Activated CD4-positive, alpha-beta memory T cell treated with anti-CD3 and anti-CD28 coated beads, Interleukin-2, amount 10 ng/mL, durations not matched to agents 7 days and 5 days (primary cell): ENCODE results near the gene CLECL1. TPM values are rescaled to one million over a fixed set of nuclear protein-coding genes. Genes with fewer than 3 reads are reported as not detected.
"Not testable (repeated sequence)": the region's sequence is repeated elsewhere in the genome, so short reads cannot be mapped to it uniquely, and the experiment has no call there.

ENCODE experiments used
- CTCF ChIA-PET: fragments of 350-600 bp; sonication (Branson Sonifier 250); formaldehyde crosslinking; loops from one replicate; lab custom pipeline; 2021; ENCODE audit warnings: antibody characterized with exemption, inconsistent platforms; lab: Charles Lee
- POLR2A ChIA-PET: fragments of 350-600 bp; sonication (Branson Sonifier 250); formaldehyde crosslinking; loops from one replicate; lab custom pipeline; 2021; ENCODE audit warnings: antibody characterized with exemption; lab: Charles Lee
- DNase-seq: peaks from one replicate; pipeline ENCODE4 v3.0.0-alpha.2; 2020
- H3K27ac Mint-ChIP-seq: one replicate; pipeline ENCODE4 v1.8.0; 2021; ENCODE audit warnings: mild to moderate bottlenecking, mixed read lengths
- H3K27me3 Mint-ChIP-seq: one replicate; pipeline ENCODE4 v1.8.0; 2021; ENCODE audit warnings: mixed read lengths
- H3K36me3 Mint-ChIP-seq: one replicate; pipeline ENCODE4 v1.8.0; 2021; ENCODE audit warnings: low read depth, mixed read lengths
- H3K4me1 Mint-ChIP-seq: one replicate; pipeline ENCODE4 v1.8.0; 2021; ENCODE audit warnings: mixed read lengths
- H3K4me3 Mint-ChIP-seq: one replicate; pipeline ENCODE4 v1.8.0; 2021; ENCODE audit warnings: mild to moderate bottlenecking, mixed read lengths
- H3K9me3 Mint-ChIP-seq: one replicate; pipeline ENCODE4 v1.8.0; 2021; ENCODE audit warnings: mixed read lengths
- total RNA-seq, 2 experiments: library from RNA; stranded (reverse); gene quantifications; one replicate each; pipeline ENCODE4 v1.2.3, GENCODE V29; 2021

Gene CLECL1
- total RNA-seq, 2 experiments from 2014 or later = 13.5 to 15.4 TPM

DNA sequence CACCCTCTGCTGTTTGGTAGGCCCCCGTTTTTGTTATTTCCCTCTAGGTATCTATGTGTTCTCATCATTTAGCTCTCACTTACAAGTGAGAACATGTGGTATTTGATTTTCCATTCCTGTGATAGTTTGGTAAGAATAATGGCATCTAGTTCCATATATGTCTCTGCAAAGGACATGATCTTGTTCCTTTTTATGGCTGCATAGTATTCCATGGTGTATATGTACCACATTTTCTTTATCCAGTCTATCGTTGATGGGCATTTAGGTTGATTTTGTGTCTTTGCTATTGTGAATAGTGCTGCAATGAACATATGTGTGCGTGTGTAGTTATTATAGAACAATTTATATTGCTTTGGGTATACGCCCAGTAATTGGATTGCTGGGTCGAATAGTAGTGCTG, 28.3 kb downstream of the CLECL1 start:
- H3K27me3 Mint-ChIP-seq, CTCF ChIA-PET, H3K4me3 Mint-ChIP-seq, H3K27ac Mint-ChIP-seq, DNase-seq: not testable (repeated sequence)
- POLR2A ChIA-PET = interaction anchor here (0.6 to 2.0 kb wide), 3 partner anchors 33 to 57 kb away, joined by 3 to 8 read pairs (median 4); no protein-coding TSS in a partner anchor
- H3K36me3 Mint-ChIP-seq = peaks cover 37% of the 10 kb centered on the region
- H3K9me3 Mint-ChIP-seq = peaks cover 16% of the 10 kb centered on the region
- peaks cover 75% of the 10 kb centered on the region for H3K4me1 Mint-ChIP-seq

DNA sequence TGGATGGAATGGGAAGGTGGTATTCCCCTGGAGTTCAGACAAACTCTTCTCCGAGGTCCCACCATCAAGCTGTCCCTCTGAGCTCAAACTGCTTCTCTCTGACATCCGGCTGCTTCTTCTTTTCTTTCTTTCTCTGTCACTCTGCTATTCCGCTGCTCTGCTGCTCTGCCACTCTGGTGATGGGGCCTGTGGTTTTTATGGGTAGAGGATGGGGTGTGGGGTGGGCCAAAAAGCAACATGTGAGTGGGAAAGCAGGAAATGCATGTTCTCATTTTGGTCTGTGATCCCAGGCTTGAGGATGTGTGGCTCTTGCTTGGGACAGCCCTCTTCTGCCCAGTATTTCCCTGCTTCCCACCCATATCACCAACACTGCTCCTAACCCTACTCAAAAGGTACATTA, 30.6 kb downstream of the CLECL1 start:
- Mint-ChIP-seq H3K27ac (peak overlapping the region; percentile 85), H3K4me1 (peaks cover 72% of the 10 kb centered on the region), H3K36me3 (peaks cover 51% of the 10 kb centered on the region), H3K27me3 (no peaks in the 10 kb centered on the region), H3K4me3 (peak overlapping the region; percentile 43), H3K9me3 (peaks cover 16% of the 10 kb centered on the region)
- DNase-seq = peak; percentile 75
- ChIA-PET POLR2A (interaction anchor here (0.7 to 3.5 kb wide), 12 partner anchors 11 to 70 kb away, joined by 3 to 21 read pairs (median 6); no protein-coding TSS in a partner anchor), CTCF (interaction anchor here (1.0 to 1.7 kb wide), 4 partner anchors 41 to 371 kb away, joined by 4 to 6 read pairs (median 4); no protein-coding TSS in a partner anchor)

DNA sequence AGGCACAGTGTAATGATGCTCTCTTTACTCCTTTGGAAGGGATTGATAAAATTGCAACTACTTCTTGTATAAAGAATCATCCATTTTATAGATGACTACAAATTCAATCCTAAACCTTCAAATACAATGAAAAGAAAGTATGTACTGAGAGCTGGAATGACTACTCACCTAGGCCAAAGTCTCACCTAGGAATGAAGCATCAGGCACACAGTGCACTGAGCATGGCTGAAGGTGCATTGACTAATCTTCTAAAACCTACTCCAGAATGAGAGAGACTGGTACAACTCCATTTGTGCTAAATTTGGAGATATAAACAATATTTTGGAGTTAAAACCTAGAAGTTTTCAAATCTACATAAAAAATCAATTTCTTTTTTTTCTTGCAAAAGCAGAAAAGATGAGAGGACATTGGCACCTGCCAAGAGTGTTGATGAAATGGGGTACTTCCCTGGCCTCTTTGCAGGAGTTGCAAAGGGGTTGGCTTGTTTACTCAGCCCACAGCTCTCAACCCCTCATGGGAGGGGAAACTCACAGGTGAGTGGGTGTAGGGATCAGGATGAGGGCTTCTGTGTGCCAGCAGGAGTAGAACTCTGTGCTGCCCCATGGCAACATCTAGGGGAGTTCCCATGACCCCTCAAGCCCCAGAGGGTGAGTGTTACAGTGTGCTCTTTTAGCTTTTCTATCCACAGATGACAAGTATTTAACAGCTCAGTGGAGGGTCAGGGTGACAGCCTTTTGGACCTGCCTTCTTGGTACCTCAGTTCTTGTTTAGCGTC, 31.3 kb downstream of the CLECL1 start:
- POLR2A ChIA-PET = interaction anchor here (0.7 to 3.5 kb wide), 14 partner anchors 9 to 69 kb away, joined by 3 to 21 read pairs (median 6); no protein-coding TSS in a partner anchor
- peak; percentile 36 for DNase-seq
- Mint-ChIP-seq H3K27ac (peak overlapping the region; percentile 85), H3K27me3 (no peaks in the 10 kb centered on the region), H3K4me1 (peaks cover 73% of the 10 kb centered on the region), H3K9me3 (peaks cover 16% of the 10 kb centered on the region), H3K36me3 (peaks cover 54% of the 10 kb centered on the region), H3K4me3 (peak overlapping the region; percentile 43)
- CTCF ChIA-PET = interaction anchor here (1.0 to 1.4 kb wide), 3 partner anchors 41 to 370 kb away, joined by 4 to 5 read pairs (median 4); no protein-coding TSS in a partner anchor

DNA sequence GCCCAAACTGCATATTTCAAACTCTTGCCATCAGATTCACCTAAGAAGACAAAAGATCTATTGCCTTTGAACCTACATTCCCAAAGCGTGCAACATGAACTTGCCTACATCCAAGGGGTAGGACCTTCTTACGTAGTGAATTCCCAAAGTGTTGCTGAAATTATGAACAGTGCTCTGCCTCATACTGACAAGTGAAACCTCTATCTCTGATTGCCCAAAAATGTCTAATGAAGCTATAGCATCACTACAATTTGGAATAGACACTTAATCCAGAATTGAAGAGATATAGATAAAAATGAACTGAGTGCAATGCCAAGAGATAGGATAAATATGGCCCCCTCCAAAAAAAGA, 32.3 kb downstream of the CLECL1 start:
- H3K4me3 Mint-ChIP-seq = no peak overlapping the region
- peaks cover 55% of the 10 kb centered on the region for H3K36me3 Mint-ChIP-seq
- peak overlapping the region; percentile 85 for H3K27ac Mint-ChIP-seq
- H3K9me3 Mint-ChIP-seq = peaks cover 11% of the 10 kb centered on the region
- H3K4me1 Mint-ChIP-seq = peaks cover 73% of the 10 kb centered on the region
- H3K27me3 Mint-ChIP-seq = no peaks in the 10 kb centered on the region
- no peak for DNase-seq
- ChIA-PET CTCF (interaction anchor here (0.6 to 2.4 kb wide), 5 partner anchors 7 to 493 kb away, joined by 3 to 16 read pairs (median 6); no protein-coding TSS in a partner anchor), POLR2A (interaction anchor here (0.9 to 3.9 kb wide), 16 partner anchors 8 to 85 kb away, joined by 3 to 26 read pairs (median 5); partner anchors contain the start of gene CLEC2D)

DNA sequence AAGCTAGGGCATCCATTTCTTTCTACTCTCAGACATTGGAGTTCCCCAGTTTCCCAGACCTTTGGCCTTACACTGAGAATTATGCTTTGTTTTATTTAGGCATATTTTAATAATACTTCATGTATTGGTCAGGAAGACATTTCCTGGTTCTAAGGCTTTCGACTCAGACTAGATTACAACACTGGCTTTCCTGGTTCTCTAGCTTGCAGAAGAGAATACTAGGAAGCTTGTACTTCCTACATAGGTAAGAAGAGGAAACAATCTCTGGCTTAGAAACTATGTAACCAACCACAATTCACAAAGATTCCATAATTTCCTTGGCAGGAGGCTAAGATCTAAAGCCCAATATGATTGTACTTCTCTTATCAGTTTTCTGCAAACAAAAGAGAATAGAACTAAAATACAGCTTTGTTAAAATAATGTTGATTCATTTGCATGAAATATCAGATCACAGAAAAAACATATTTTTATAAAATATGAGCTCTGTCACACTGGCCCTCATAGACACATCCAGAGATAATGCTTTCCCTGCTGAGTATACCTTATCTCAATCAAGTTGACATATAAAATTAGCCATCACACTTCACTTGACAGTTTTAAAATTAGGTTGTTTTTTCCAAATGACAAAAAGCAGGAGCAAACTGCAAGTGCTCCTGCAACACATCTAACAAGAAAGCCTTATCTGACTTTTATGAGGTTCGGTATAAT, 32.8 kb downstream of the CLECL1 start:
- H3K4me1 Mint-ChIP-seq = peaks cover 74% of the 10 kb centered on the region
- H3K27me3 Mint-ChIP-seq = no peaks in the 10 kb centered on the region
- ChIA-PET CTCF (interaction anchor here (0.6 to 2.4 kb wide), 6 partner anchors 8 to 494 kb away, joined by 3 to 16 read pairs (median 6); no protein-coding TSS in a partner anchor), POLR2A (interaction anchor here (0.9 to 3.9 kb wide), 18 partner anchors 9 to 84 kb away, joined by 3 to 26 read pairs (median 5); partner anchors contain the start of gene CLEC2D)
- H3K4me3 Mint-ChIP-seq = no peak overlapping the region
- peak overlapping the region; percentile 85 for H3K27ac Mint-ChIP-seq
- DNase-seq = no peak
- H3K36me3 Mint-ChIP-seq = peaks cover 55% of the 10 kb centered on the region
- peaks cover 6% of the 10 kb centered on the region for H3K9me3 Mint-ChIP-seq

DNA sequence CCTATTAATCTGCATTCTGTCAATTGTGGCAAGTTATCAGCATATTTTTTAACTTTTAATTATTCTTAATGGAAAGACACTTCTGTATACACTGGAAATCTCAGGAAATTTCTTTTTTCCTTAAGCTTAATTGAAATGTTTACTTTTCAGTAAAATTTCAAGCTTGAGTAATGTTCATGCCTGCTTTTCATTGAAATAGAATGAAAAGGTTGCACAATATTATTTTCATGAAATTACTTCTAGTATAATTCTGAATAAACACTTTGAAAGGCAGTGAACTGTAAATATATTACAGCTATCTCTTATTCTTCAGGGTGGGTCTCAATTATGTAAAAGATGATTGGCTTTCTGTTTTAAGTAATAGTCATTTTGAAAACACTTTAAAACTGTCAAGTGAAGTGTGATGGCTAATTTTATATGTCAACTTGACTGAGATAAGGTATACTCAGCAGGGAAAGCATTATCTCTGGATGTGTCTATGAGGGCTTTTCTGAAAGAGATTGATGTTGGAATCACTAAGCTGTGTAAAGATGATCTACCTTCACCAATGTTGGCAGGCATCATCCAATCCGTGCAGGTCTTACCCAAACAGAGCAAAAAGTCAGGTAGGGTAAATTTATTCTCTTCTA, 33.5 kb downstream of the CLECL1 start:
- POLR2A ChIA-PET = interaction anchor here (0.9 to 3.9 kb wide), 17 partner anchors 10 to 84 kb away, joined by 3 to 26 read pairs (median 5); partner anchors contain the start of gene CLEC2D
- CTCF ChIA-PET = interaction anchor here (1.0 to 2.4 kb wide), 5 partner anchors 8 to 65 kb away, joined by 3 to 16 read pairs (median 6); no protein-coding TSS in a partner anchor
- H3K4me1 Mint-ChIP-seq = peaks cover 81% of the 10 kb centered on the region

DNA sequence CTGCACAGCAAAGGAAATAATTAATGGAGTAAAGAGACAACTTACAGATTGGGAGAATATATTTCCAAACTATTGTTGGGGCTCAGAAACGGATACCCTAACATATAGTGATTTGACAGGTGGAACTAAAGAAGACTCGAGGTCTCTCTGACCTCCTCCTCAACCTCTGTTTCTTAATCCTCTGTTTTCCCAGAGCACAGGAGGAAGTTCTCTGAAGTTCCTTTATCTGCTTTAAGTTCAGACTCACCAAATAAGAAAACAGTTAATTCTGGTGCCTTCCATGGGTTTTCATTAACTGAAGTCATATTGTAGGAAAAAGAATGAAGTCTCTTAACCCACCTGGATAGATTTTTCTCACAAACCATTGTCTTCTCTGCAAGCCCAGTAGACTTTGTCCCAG, 34.2 kb downstream of the CLECL1 start:
- CTCF ChIA-PET = interaction anchor here (1.1 to 2.4 kb wide), 5 partner anchors 9 to 64 kb away, joined by 5 to 16 read pairs (median 7); no protein-coding TSS in a partner anchor
- H3K27me3 Mint-ChIP-seq = no peaks in the 10 kb centered on the region
- no peak overlapping the region for H3K4me3 Mint-ChIP-seq
- POLR2A ChIA-PET = interaction anchor here (1.3 to 3.9 kb wide), 7 partner anchors 16 to 74 kb away, joined by 4 to 26 read pairs (median 5); partner anchors contain the start of gene CLEC2D
- peak overlapping the region; percentile 33 for H3K27ac Mint-ChIP-seq
- peaks cover 62% of the 10 kb centered on the region for H3K36me3 Mint-ChIP-seq
- no peak for DNase-seq
- peaks cover 84% of the 10 kb centered on the region for H3K4me1 Mint-ChIP-seq
- peaks cover 3% of the 10 kb centered on the region for H3K9me3 Mint-ChIP-seq

More for the DNA sequence above, 33.5 kb downstream of the CLECL1 start:
- no peak overlapping the region for H3K4me3 Mint-ChIP-seq
- no peak for DNase-seq
- H3K9me3 Mint-ChIP-seq = peaks cover 3% of the 10 kb centered on the region
- H3K27me3 Mint-ChIP-seq = no peaks in the 10 kb centered on the region
- H3K36me3 Mint-ChIP-seq = peaks cover 58% of the 10 kb centered on the region
- H3K27ac Mint-ChIP-seq = peak overlapping the region; percentile 46

DNA sequence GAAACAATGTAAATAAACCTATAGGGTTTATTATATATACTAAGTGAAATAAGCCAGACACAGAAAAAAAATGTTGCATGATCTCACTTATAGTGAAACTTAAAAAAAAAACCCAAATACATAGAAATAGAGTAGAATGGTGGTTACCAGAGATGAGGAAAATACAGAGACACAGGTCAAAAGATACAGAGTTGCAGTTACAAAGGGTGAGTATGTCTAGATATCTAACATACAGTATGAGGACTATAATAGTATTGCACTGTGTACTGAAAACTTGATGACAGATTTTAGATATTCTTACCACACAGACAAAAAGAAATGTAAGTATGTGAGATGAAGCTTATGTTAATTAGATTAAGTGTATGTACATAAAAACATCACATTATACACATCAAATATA, 35.3 kb downstream of the CLECL1 start:
- H3K27me3 Mint-ChIP-seq = no peaks in the 10 kb centered on the region
- no peak for DNase-seq
- ChIA-PET POLR2A (interaction anchor here (1.0 to 3.9 kb wide), 7 partner anchors 13 to 100 kb away, joined by 3 to 26 read pairs (median 4); no protein-coding TSS in a partner anchor), CTCF (interaction anchor here (1.1 to 1.4 kb wide), 2 partner anchors 11 to 46 kb away, joined by 6 to 7 read pairs; no protein-coding TSS in a partner anchor)
- peaks cover 85% of the 10 kb centered on the region for H3K4me1 Mint-ChIP-seq
- H3K9me3 Mint-ChIP-seq = peaks cover 3% of the 10 kb centered on the region
- peak overlapping the region; percentile 11 for H3K27ac Mint-ChIP-seq
- H3K4me3 Mint-ChIP-seq = no peak overlapping the region
- H3K36me3 Mint-ChIP-seq = peaks cover 71% of the 10 kb centered on the region

DNA sequence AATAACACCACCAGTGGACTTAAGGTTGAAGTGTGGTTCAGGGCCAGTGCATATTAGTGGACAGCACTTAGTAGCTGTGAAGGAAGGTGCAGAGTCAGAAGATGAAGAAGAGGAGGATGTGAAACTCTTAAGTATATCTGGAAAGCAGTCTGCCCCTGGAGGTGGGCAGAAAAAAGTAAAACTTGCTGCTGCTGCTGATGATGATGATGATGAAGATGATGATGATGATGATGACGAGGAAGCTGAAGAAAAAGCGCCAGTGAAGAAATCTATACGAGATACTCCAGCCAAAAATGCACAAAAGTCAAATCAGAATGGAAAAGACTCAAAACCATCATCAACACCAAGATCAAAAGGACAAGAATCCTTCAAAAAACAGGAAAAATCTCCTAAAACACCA, 37.2 kb downstream of the CLECL1 start:
- H3K4me3 Mint-ChIP-seq, H3K9me3 Mint-ChIP-seq, H3K27ac Mint-ChIP-seq, POLR2A ChIA-PET, H3K27me3 Mint-ChIP-seq, DNase-seq, CTCF ChIA-PET: not testable (repeated sequence)
- peaks cover 76% of the 10 kb centered on the region for H3K4me1 Mint-ChIP-seq
- H3K36me3 Mint-ChIP-seq = peaks cover 84% of the 10 kb centered on the region

DNA sequence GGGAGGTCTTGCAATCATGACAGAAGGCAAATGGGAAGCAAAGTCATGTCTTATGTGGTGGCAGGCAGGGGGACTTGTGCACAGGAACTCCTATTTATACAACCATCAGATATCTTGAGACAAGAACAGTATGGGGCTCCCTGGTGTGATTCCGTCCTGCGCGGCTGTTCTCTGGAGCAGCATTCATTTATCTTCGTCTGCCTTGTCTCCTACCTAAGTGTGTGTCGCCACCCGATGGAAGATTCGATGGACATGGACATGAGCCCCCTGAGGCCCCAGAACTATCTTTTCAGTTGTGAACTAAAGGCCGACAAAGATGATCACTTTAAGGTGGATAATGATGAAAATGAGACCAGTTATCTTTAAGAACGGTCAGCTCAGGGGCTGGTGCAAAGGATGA, 37.7 kb downstream of the CLECL1 start:
- H3K36me3 Mint-ChIP-seq = peaks cover 89% of the 10 kb centered on the region
- H3K9me3 Mint-ChIP-seq, H3K27ac Mint-ChIP-seq, DNase-seq, H3K27me3 Mint-ChIP-seq, CTCF ChIA-PET, H3K4me3 Mint-ChIP-seq, POLR2A ChIA-PET: not testable (repeated sequence)
- peaks cover 73% of the 10 kb centered on the region for H3K4me1 Mint-ChIP-seq

DNA sequence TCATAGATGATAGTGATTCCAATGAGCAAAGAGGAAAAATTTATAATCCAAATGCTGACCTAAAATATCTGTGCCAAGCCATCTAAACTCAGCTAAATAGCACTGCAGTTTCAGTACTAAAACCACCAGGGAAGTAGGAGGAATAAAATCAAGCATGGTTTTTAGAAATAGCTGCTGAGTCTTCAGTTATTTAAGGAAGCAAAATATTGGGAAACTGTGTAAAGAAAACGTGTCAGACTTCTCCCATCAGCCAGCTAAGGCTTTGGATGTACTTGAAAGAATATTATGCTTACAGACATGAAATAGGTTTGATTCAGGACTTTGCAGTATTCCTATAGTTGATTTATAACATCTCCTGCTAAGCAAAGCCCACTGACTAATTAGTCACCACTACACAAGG, 38.7 kb downstream of the CLECL1 start:
- no peak overlapping the region for H3K27ac Mint-ChIP-seq
- ChIA-PET CTCF (interaction anchor here (0.6 kb wide), 2 partner anchors 38 to 139 kb away, joined by 3 read pairs; no protein-coding TSS in a partner anchor), POLR2A (interaction anchor here (0.7 to 1.0 kb wide), 2 partner anchors 23 to 46 kb away, joined by 3 read pairs; no protein-coding TSS in a partner anchor)
- peaks cover 71% of the 10 kb centered on the region for H3K4me1 Mint-ChIP-seq
- H3K4me3 Mint-ChIP-seq = no peak overlapping the region
- no peaks in the 10 kb centered on the region for H3K27me3 Mint-ChIP-seq
- peaks cover 92% of the 10 kb centered on the region for H3K36me3 Mint-ChIP-seq
- no peak for DNase-seq
- H3K9me3 Mint-ChIP-seq = peaks cover 3% of the 10 kb centered on the region

DNA sequence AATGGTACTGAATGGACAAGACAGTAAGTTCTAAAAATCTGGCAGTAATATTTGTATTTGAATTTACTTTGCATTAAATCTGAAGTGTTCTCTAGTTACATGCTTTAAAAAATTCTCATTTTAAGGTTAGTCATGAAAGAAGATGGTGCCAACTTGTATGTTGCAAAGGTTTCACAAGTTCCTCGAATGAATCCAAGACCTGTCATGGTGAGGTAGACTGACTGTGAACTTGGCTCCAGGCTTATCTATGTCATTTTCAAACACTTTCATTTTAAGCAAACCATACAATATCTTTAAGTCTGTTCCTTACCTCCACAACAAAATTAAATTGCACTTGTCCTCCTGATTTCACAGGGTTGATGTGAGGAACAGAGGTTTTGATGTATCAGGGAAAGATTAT, 40.0 kb downstream of the CLECL1 start:
- Mint-ChIP-seq H3K9me3 (peaks cover 3% of the 10 kb centered on the region), H3K36me3 (peaks cover 95% of the 10 kb centered on the region), H3K27me3 (no peaks in the 10 kb centered on the region), H3K4me1 (peaks cover 68% of the 10 kb centered on the region), H3K27ac (no peak overlapping the region), H3K4me3 (no peak overlapping the region)
- ChIA-PET CTCF (no interaction called here), POLR2A (interaction anchor here (0.6 kb wide), 1 partner anchor 11 kb away, joined by 3 read pairs; no protein-coding TSS in a partner anchor)
- DNase-seq = no peak
